ENCODE measurements around the gene PIK3CG.
"Not testable (repeated sequence)": the region's sequence is repeated elsewhere in the genome, so short reads cannot be mapped to it uniquely, and the experiment has no call there.

GRCh38 chr7:106938122-106938521 lies 73.0 kb downstream of the PIK3CG start:
- TF ChIP-seq SETDB1 (IDR thresholded peaks at IDR 0.05; ENCODE audit: insufficient read length, low read length); ZBTB26 (tag by site-specific recombination; optimal IDR thresholded peaks at IDR 0.05); SP7 (tag by site-specific recombination; IDR thresholded peaks at IDR 0.05); ZFP69B (tag by site-specific recombination; IDR thresholded peaks at IDR 0.05); BCL11A (tag by site-specific recombination; IDR thresholded peaks at IDR 0.05; ENCODE audit: low read depth); ZNF18 (tag by site-specific recombination; IDR thresholded peaks at IDR 0.05); TCF7L2 (IDR thresholded peaks at IDR 0.05; ENCODE audit: borderline replicate concordance, low read depth, low read length); PRDM6 (tag by site-specific recombination; IDR thresholded peaks at IDR 0.05); ZNF518A (tag by site-specific recombination; conservative IDR thresholded peaks at IDR 0.05; ENCODE audit: low read depth); ZNF366 (tag by site-specific recombination; conservative IDR thresholded peaks at IDR 0.05); ZNF629 (tag by site-specific recombination; IDR thresholded peaks at IDR 0.05); BCL11B (tag by site-specific recombination; IDR thresholded peaks at IDR 0.05; ENCODE audit: low read depth): not testable (repeated sequence)
- TF ChIP-seq, protein P1, sequence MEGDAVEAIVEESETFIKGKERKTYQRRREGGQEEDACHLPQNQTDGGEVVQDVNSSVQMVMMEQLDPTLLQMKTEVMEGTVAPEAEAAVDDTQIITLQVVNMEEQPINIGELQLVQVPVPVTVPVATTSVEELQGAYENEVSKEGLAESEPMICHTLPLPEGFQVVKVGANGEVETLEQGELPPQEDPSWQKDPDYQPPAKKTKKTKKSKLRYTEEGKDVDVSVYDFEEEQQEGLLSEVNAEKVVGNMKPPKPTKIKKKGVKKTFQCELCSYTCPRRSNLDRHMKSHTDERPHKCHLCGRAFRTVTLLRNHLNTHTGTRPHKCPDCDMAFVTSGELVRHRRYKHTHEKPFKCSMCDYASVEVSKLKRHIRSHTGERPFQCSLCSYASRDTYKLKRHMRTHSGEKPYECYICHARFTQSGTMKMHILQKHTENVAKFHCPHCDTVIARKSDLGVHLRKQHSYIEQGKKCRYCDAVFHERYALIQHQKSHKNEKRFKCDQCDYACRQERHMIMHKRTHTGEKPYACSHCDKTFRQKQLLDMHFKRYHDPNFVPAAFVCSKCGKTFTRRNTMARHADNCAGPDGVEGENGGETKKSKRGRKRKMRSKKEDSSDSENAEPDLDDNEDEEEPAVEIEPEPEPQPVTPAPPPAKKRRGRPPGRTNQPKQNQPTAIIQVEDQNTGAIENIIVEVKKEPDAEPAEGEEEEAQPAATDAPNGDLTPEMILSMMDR (tag by site-specific recombination; IDR thresholded peaks at IDR 0.05) = not testable (repeated sequence)
- TF ChIP-seq, protein P2, sequence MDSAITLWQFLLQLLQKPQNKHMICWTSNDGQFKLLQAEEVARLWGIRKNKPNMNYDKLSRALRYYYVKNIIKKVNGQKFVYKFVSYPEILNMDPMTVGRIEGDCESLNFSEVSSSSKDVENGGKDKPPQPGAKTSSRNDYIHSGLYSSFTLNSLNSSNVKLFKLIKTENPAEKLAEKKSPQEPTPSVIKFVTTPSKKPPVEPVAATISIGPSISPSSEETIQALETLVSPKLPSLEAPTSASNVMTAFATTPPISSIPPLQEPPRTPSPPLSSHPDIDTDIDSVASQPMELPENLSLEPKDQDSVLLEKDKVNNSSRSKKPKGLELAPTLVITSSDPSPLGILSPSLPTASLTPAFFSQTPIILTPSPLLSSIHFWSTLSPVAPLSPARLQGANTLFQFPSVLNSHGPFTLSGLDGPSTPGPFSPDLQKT (IDR thresholded peaks at IDR 0.05; ENCODE audit: borderline replicate concordance, low read depth, low read length) = not testable (repeated sequence)
